ENCODE data around the gene LIPA.

GRCh38 chr10:89262086-89263051 lies 10.8 kb upstream of the LIPA start:
- TF ChIP-seq, protein P1, sequence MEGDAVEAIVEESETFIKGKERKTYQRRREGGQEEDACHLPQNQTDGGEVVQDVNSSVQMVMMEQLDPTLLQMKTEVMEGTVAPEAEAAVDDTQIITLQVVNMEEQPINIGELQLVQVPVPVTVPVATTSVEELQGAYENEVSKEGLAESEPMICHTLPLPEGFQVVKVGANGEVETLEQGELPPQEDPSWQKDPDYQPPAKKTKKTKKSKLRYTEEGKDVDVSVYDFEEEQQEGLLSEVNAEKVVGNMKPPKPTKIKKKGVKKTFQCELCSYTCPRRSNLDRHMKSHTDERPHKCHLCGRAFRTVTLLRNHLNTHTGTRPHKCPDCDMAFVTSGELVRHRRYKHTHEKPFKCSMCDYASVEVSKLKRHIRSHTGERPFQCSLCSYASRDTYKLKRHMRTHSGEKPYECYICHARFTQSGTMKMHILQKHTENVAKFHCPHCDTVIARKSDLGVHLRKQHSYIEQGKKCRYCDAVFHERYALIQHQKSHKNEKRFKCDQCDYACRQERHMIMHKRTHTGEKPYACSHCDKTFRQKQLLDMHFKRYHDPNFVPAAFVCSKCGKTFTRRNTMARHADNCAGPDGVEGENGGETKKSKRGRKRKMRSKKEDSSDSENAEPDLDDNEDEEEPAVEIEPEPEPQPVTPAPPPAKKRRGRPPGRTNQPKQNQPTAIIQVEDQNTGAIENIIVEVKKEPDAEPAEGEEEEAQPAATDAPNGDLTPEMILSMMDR (conservative IDR thresholded peaks at IDR 0.05; ENCODE audit: low read depth, low read length), result no peak
- no peak for TF ChIP-seq EZH2 (IDR thresholded peaks at IDR 0.05; ENCODE audit: borderline replicate concordance, low read depth, low read length, poor library complexity, severe bottlenecking)

All from A673 (cell line).